Bronchial epithelial cell (primary cell): ENCODE data around the gene FGGY. TPM values are rescaled to one million over a fixed set of nuclear protein-coding genes. Genes with fewer than 3 reads are reported as not detected.

Experiments used
- DNase-seq: peaks from one replicate; pipeline ENCODE4 v3.0.0-alpha.2; 2010; ENCODE audit warnings: low read depth
- FAIRE-seq: peaks from 2 replicates; lab custom pipeline; 2011; peaks lifted over from hg19 to GRCh38; lab: Jason Lieb, UNC
- H3K27me3 ChIP-seq: 2 replicates; pipeline ENCODE4 v1.5.1; 2011; ENCODE audit warnings: low read length; ENCODE audit not compliant: control insufficient read depth, insufficient read depth
- H3K36me3 ChIP-seq: 2 replicates; pipeline ENCODE4 v1.5.1; 2011; ENCODE audit warnings: low read length; ENCODE audit not compliant: control insufficient read depth, insufficient read depth
- H3K4me3 ChIP-seq: 2 replicates; pipeline ENCODE4 v1.5.1; 2011; ENCODE audit warnings: mild to moderate bottlenecking, low read depth, low read length, control low read depth
- CTCF ChIP-seq: IDR thresholded peaks from 2 replicates; pipeline ENCODE4 v1.5.1; 2011; ENCODE audit warnings: mild to moderate bottlenecking, moderate library complexity, low read length, control low read depth, inconsistent platforms; ENCODE audit not compliant: insufficient read depth, severe bottlenecking
- total RNA-seq: library from RNA; depleted of rRNA; stranded (reverse); fragments of >200 nt; gene quantifications from 2 replicates; pipeline ENCODE4 v1.2.1, GENCODE V29; 2014

Gene FGGY
- total RNA-seq, 1 donor from 2014 or later = 20.0 TPM

DNA sequence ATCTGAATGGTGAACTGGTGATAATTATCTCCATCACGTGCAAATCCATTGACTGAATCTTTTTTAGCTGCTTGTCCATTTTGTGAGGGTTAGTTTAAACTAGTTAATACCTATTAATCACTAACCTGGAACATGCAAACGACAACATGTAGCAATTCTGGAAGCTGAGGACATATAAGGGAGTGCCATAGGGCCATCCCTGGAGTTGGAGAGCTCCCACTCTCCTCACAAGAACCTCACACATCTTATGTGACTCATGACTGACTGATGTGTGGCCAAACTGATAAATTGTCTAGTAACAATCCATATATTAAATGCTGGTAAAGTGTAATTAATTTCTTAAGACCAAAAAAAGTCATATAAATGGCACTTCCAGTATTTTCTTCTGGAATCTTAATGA is 454.9 kb downstream of the FGGY start:
- DNase-seq = peak; percentile 52
- H3K27me3 ChIP-seq = no peaks in the 10 kb centered on the region
- no peak for FAIRE-seq
- H3K36me3 ChIP-seq = no peaks in the 10 kb centered on the region
- H3K4me3 ChIP-seq = no peak overlapping the region
- TF ChIP-seq CTCF = no peak

GRCh38 chr1:59752556-59753414 is 455.9 kb downstream of the FGGY start:
- no peak for FAIRE-seq
- Histone ChIP-seq H3K36me3 (no peaks in the 10 kb centered on the region), H3K4me3 (no peak overlapping the region), H3K27me3 (no peaks in the 10 kb centered on the region)
- no peak for TF ChIP-seq CTCF
- no peak for DNase-seq

- H3K4me3 ChIP-seq = no peak overlapping the region
- FAIRE-seq (no peak), DNase-seq (no peak)
- no peaks in the 10 kb centered on the region for H3K27me3 ChIP-seq
- no peaks in the 10 kb centered on the region for H3K36me3 ChIP-seq
- TF ChIP-seq CTCF = no peak
These were observed 458.3 kb downstream of the FGGY start for GRCh38 chr1:59755069-59755685.

DNA sequence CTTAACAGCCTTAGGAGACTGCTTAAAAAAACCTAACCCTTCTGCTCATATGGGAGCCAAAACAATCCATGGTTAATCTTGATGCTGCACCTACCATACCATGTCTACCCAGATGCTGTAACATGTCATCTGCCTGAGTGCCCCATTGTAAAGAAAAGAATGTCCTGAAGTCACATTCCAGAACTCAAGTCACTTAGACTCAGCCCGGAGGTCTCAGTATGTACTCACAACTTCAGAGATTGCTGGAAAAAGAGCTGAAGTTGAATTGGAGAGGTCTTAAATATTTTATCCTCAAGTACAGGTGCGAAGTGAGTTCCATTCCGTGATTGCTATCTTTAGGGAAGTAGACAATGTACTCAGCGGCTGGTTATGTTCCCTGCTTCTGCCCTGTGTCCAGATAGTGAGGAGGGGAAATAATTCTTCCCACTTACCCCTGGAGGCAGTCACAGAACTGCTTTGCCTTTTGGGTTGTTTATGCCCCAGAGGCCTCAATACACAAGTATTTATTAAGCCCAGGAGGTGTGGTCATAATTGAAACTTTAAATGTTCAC is 460.4 kb downstream of the FGGY start:
- Histone ChIP-seq H3K36me3 (no peaks in the 10 kb centered on the region), H3K4me3 (no peak overlapping the region), H3K27me3 (no peaks in the 10 kb centered on the region)
- TF ChIP-seq CTCF = no peak
- FAIRE-seq (no peak), DNase-seq (no peak)

GRCh38 chr1:59759156-59759925 is 462.4 kb downstream of the FGGY start:
- H3K4me3 ChIP-seq = no peak overlapping the region
- peak; percentile 69 for DNase-seq
- no peaks in the 10 kb centered on the region for H3K27me3 ChIP-seq
- H3K36me3 ChIP-seq = no peaks in the 10 kb centered on the region
- no peak for FAIRE-seq
- TF ChIP-seq CTCF = peak; percentile 93
